NCI-H526 (cell line): ENCODE data around the gene CCR7.

Experiments
- DNase-seq, 2 experiments: peaks; one replicate each; lab custom pipeline; 2025; lab: John Stamatoyannopoulos, UW

Gene CCR7

DNA sequence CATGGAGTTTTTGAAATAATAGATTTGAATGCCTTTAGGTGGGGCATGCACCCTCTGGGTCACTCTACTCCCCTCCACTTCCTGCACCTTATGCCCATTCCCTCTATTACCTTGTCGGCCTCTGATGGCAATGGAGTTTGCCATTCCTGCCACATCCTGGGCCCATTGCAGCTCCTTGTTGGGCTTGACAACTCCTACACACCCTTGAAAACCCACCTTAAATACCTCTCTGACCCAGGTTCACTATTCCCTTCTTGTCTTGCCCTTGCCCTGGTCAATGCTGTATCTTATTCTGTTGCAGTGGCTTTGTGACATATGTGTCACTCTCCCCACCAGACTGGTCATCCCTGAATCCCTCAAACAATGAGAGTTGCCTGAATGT is 2.4 kb downstream of the CCR7 start:
- no peak for DNase-seq

DNA sequence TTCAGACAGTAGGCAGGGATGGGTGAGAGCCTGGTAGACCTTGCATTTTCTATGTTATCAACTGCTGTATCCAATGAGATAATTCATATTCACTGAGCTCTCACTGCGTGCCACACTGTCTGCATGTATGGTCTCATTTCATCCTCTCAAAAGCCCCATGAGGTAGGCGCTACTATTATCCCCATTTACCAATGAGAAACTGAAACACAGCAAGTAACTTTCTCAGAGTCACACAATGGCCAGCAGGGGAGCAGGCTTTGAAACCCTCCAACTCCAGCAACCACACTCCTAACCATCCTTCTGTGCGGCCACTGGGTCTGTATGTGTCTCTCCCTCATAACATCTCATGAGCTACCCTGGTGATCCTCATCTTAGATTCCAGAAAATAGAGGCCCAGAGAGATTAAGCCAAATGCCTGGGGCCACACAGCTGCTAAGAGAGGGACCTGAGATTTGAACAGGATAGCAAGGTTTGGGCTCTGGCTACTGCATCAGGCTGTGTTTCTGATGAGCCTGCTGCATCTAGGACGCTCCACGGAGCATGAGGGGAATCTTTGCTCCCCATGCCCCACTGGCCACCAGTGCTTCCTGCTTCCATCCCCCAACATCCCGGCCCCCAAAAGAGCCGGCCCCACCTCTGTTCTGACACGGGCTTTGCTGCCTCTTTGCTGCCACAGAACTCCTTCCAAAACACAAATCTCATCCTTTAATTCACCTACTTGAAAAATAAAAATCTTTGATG is 3.2 kb downstream of the CCR7 start:
- no peak for DNase-seq

DNA sequence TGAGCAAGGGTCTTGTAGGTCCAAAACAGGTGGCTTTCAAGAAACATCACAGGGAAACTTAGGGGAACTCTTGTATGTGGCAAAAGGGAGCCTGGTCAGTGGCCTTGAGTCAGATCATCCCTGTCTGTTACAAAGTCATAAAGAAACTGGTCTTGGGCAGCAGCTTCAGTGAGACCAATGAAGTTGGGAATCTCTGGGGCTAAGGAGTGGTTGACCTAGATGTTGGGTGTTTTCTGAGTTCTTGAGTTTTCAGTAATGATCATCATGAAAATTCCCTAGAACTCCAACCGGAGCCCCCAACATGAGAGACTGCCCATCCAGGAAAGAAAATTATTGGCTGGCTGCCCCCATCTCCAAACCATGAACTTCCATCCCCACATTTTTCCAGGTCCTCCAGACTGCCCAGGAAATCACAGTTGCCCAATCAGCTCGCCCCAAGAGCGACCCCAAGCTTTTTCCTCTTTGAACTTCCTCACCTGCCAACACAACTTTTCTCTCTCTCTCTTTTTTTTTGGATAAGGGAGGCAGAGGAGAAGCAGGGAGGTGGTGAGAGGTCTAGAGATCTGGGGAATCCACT is 3.9 kb downstream of the CCR7 start:
- DNase-seq, result no peak

DNA sequence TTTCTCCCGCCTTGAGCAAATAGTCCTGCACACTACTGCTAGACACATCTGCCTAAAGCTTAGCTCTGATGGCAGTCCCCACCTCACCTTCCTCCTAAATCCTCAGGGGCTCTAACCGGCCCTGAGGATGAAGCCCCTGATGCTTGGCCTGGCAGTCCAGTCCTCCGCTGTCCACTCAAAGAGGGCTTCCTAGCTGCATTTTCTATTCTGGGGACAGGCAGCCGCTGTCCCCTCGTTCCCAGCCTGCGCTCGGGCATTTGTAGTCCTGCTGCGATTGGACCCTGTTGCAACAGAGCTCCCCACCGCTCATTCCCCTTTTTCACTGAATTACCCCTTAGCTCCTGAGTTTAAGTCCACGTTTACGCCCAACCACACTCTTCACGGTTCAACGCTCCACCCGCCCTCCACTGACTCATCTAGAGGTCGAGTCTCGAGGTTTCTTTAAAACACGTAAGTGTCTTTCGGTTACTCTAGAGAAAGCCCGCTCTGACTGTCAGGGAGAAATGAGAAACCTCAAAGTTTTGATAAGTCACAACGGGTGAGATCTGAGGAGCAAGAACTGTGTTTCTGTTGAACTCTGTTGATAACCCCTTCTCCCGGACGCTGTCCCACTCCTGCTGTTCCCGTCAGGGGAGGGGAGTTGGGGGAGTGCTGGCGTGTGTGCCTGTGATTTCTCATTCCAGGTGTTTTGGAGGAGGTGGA is 4.5 kb downstream of the CCR7 start:
- no peak for DNase-seq

DNA sequence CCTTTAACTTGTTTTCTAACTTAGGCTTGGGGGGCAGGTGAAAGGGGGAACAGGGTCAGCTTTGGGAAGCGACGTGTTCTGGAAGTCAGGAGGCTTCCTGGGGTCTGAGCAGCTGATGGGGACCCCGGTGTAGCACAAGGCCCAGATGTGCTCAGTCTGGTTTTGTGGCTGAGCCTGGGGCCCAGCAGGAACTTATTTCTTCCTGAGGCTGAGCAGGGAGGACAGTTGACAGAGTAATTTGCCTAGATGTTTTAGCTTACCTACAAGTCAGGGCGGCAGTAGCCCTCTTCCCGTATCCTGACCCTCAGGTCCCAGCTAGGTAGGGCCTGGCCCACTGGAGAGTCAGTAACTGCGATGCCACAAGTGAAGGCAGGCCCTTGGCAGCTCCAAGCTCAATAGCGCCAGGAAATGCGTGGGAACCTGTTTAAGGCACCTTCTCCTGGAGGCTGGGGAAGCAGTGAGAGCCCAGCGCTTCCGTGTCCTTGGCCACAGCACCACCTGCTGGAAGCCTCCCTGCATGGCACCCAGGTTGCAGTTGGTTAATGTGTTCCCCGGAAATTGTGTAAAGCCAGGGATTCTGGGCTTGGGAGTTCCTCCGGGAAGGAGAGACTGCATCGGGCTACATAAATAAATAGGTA is 5.2 kb downstream of the CCR7 start:
- peak; percentile 64 to 92 for DNase-seq

DNA sequence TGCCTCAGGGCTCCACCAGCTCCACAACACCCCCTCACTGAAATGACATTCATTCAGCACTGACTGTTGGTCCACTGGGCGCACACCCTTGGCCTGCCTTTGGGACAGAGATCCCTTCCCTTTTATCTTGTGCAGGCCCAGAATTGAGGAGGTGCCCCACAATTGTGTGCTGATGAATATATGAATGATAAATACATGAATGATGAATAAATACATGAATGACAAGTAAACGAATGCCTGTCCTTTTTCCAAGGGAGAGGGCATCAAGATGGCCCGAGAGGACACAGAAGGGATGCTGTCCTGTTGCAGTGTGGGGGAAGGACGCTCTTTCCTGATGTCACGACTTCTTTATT is 5.7 kb downstream of the CCR7 start:
- DNase-seq, result no peak

DNA sequence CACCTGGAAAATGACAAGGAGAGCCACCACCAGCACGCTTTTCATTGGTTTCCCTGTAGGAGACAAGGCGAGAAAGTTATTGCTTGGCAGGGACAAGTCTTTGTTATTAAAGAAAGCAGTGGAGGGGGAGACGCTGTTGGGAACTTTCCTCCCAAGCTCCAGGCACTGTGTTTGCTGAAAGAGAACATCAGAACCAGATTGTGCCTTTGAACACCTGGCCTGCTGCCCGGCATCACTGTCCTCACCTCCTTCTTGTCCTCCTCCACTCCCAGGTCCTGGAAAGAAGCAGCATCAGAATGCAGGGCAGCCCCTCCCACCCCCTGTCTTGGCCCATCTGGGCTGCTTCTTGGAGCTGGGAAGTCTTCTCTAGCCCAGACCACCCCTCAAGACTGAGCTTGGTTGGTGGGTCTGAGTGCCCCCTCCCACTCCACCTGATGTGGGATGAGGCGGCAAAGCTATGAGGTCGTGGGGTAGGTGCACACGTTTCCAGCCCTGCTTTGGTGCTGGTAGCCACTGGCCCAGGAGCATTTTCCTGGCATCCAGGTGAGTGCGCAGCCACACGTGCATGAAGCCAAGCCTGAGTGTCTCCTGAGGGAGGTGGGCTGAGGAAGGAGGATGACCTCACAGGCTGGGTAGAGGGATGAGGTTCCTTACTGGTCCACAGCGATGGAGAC is 6.2 kb downstream of the CCR7 start:
- no peak for DNase-seq

DNA sequence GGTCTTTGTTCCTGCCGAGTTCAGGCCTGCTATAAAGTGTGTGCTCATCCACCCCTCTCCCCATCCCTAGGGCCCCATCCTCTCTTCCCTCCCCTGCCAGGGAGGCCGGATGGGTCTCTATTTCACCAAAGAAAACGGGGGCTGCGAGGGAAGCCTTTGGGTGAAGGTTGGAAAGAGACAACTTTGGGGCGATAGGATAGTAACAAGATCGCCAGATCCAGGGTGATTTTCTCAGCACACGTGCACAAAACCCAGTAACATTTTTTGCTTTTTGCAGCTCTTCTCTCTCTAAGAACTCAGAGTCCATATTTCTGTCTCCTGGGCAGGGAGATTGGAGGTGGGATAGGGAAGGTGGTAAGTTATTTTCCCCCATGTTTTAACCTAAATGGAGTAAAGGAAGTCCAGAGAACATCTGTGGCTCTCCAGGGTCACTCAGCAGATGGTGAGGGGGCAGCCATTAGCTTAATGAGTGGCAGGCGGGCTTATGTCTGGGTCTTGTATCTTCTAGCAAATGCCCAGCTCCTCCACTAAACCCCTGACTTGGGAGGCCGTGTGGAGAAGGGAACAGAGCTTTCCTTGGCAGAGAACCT is 6.9 kb downstream of the CCR7 start:
- DNase-seq, result no peak

DNA sequence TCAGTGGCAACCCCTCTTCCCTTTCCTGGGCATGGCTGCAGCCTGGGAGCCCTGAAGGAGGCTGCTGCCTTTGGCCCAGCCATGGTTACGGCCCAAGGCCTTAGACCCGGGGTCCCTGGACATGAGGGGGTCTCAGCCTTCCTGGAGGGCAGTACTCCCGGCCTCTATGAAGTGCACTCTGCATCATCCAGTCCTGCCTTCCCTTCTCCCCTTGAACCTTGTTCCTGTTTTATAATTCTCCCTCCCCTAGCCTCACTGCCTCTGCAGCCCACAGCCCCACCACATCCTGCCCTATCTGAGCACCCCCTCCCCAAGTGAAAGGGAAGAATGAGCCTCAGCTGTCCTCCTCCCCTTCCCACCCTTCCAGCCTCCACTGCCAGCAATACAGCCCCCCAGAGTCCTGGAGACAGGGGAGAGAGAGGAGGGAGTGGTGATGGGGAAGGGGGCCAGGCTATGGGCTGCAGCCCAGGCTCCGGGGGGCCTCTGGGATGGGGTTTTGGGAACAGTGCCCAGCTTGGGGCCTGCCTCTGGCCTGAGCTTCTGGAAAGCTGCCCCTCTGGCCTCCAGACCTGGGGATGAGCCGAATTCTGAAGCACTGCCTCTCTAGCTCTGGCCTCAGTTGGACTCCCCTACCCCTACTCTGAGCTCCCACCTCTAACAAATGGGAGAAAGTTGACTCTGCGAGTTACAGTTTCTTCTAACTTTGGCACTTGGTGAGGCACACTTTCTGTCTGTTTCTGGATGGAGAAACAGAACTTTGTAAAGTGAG is 7.6 kb downstream of the CCR7 start:
- no peak for DNase-seq

DNA sequence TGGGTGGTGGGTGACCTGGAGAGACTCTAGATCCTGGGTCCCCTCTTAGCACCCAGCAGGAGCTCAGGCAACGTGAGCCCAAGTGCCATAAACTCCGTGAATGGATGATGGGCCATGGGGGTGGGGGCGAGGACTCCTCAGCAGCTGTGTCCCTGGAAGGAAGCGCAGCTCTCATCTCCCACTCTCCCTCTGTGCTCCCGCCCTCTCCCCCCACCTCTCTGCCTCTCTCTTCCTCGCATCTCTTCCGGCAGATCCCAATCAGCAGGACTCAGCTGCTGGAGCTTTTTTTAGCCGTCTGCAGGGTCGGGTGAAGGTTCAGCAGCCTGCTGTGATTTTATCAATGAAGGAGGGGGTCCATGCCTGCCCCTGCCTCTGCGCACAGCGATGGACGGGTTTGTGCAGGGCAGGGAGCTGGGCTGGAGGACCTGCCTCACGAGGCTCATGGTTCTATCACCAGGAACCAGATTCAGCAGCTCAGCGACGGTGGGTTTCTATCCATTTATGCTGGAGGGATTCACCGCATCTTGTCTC is 8.3 kb downstream of the CCR7 start:
- no peak for DNase-seq

DNA sequence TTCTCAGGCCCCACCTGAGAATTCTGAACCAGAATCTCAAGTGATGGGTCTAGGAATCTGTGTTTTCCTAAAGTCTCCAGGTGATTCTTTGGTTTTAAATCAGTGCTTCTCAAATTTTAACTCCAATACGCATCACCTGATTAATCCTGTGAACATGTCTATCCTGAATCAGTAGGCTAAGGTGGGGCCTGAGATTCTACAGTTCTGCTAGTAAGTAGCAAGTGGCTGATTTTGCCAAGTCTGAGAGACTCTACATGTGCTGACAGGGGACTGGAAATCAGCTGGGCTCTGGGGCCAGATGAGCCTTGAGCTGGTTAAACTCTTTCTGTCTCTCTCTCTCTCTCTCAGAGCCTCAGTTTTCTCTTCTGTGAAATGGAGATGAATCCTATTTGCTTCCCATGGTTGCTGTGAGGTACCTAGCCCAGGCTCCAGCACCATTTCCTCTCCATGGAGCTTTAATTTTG is 9.0 kb downstream of the CCR7 start:
- DNase-seq, result no peak

DNA sequence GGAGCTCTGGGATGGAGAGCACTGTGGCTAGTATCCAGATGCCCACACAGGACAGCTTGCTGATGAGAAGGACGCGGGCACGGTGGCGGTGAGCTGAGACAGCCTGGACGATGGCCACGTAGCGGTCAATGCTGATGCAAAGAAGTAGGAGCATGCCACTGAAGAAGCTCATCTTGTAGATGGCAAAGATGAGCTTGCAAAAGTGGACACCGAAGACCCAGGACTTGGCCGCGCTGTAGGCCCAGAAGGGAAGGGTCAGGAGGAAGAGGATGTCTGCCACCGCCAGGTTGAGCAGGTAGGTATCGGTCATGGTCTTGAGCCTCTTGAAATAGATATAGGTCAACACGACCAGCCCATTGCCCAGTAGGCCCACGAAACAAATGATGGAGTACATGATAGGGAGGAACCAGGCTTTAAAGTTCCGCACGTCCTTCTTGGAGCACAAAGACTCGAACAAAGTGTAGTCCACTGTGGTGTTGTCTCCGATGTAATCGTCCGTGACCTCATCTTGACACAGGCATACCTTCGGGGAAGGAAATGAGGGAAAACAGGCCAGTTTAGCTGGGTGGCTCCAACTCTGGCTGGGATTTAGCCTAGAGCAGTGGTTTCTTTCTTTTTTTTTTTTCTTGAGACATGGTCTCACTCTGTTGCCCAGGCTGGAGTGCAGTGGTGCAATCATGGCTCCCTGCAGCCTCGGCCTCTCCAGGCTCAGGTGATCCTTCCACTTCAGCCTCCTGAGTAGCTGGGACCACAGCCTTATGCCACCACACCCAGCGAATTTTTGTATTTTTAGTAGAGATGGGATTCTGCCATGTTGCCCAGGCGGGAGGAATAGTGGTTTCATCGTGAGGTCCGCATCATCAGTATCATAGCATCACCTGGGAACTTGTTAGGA is 9.7 kb downstream of the CCR7 start:
- DNase-seq, result no peak

DNA sequence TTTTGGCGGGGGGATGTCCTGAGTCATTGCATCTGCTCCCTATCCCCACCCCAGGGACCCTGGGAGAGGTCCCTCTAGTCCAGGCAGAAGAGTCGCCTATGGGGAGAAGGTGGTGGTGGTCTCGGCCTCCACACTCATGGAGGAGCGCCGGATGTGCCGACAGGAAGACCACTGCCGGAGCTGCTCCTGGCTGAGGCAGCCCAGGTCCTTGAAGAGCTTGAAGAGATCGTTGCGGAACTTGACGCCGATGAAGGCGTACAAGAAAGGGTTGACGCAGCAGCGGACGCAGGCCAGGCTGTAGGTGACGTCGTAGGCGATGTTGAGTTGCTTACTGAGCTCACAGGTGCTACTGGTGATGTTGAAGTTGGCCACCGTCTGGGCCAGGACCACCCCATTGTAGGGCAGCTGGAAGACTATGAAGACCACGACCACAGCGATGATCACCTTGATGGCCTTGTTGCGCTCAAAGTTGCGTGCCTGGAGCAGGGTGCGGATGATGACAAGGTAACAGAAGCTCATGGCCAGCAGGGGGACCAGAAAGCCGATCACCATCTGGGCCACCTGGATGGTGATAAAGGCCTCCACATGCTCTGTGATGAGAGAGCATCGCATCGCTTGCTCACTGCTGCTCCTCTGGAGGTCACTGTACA is 10.5 kb downstream of the CCR7 start:
- no peak for DNase-seq

DNA sequence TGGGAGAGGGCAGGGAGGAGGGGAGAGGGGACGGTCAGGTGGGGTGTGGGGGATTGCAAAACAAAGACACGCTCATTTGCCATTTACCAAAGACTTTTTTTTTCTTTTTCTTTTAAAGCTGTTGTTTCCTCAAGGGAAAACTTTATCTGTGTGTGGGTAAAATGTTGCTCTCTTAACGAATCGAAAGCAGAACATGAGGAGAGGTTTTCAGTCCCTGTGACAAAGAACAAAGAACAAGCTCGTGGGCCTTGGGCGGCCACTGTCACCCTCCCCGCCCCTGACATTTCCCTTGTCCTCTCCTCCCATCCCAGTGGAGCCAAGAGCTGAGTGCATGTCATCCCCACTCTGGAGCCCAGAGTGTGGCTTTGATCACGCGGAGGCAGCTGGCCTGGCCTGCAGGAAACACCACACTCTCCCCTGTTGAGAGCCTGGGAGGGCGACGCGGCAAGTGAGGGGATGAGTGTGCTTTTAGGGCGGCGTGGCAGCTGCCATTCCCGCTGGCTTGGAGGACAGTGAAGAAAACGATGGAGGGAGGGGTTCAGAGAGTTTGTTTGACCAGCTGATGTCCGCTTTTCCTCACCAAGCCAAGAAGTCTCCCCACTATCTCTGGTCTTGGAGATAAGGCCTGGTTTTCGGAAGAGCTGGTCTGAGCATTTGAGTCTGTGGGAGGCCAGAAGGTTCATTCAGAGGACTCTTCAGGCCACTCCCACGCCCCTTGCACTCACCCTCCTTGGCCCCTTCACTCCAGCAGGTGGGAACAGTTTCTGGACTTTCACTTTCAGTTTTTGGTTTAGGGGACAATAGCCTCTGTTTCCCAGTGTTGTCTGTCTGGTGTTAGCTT is 11.4 kb downstream of the CCR7 start:
- no peak for DNase-seq

DNA sequence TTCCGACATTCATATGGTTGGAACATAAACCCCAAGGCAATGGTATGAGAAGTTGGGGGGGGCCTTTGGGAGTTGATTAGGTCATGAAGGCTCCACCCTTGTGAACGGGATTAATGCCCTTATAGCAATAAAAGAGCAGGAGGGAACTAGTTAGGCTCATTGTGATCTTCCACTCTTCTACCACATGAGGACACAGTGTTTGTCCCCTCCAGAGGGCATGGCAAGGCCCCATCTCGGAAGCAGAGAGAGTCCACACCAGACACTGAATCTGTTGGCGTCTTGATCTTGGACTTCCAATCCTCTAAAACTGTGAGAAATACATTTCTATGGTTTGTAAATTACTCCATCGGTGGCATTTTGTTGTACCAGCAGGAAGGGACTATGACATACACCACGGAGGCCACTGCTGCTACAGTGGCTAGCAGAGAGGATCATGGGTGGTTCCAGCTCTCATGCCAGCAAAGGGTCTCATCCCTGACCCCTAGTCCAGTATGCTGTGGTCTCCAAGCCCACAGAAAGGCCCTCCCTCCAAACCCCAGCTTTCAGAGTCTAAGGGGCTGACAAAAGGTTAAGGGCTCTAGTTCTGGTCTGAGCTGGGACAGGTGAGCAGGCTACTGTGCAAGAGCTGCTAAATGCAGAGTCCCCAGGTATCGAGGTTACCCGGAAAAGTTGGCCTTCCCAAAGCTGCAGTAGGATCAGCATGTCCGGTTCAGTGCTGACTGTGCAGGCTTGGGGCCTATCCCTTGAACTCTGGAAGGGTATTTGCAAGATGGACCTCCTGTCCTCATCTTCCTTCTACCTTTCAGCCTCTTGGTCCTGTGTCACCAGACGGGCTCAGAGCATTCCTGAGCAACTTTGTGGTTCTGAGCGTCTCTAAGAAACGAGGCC is 12.2 kb downstream of the CCR7 start:
- no peak for DNase-seq

DNA sequence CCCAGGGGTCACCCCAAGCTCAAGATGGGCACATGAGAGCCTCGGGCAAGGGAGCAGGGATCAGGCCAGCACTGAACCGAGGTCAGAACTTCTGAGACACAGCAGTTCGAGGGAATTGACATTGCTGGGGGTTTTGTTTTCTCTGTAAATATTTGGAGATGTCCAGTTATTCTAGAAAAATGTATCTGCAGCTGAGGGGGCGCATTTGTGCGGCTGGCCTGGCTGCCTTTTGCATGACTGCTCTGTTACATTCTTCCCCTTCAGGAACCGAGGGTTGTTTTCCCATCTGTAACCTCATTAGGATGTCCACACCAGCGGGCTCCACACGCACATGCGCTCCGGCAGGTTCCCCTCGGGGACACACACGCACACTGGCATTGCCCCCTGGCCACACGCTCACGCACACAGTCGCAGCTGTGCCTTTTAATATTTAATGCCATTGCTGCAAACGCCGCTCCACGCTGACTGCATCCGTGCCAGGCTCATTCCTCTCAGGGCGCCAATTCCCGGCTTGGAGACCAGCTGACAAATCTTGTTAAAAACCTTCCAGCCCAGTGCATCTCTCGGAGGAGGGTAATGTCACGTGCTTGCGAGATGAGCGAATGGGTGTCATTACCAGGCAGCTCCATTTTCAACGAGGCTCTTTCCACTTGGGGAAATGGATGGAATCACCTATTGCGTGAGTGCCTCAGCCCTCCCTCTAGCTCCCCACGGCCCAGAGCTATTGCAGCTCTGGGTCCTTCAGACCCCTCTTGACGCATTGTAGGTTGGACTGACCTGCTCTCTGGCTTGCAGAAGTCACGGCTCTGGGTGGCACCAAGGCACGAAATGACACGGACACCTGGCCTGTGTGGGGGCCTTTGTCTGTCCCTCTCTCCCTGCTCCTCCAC is 13.1 kb downstream of the CCR7 start:
- DNase-seq, result no peak
